ENCODE results near the gene C19orf12. TPM values are rescaled to one million over a fixed set of nuclear protein-coding genes. Genes with fewer than 3 reads are reported as not detected.

C19orf12 gene
- total RNA-seq, 2 experiments from 2014 or later, result 38.7 to 41.0 TPM

- CTCF ChIA-PET, result interaction anchor here (1.5 kb wide), 1 partner anchor 121 kb away, joined by 4 read pairs; no protein-coding TSS in a partner anchor
- H3K4me3 Mint-ChIP-seq, result no peak overlapping the region
Measured at GRCh38 chr19:29752450-29753025, 37.5 kb upstream of the C19orf12 start.

DNA sequence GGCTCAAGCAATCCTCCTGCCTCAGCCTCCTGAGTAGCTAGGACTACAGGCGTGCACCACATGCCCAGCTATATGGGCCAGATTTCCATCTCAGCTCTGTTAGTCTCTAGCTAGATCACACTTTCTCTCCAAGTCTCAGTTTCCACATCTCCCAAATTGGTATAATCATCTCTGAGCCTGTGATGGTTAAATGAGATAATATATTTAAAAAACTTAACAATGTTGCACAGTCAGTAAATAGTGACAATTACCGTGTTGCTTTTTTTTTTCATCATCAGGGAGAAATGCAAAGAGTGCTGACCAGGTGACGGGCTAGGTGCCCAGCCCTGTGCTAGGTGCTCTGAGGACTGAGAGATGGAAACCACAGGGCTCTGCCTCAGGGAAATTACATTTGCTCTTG is 36.9 kb upstream of the C19orf12 start:
- Mint-ChIP-seq H3K9me3 (ENCODE audit: insufficient read depth) (no peaks in the 10 kb centered on the region), H3K27me3 (ENCODE audit: low read depth) (no peaks in the 10 kb centered on the region), H3K4me1 (ENCODE audit: low read depth) (no peaks in the 10 kb centered on the region), H3K27ac (no peak overlapping the region), H3K4me3 (no peak overlapping the region), H3K36me3 (ENCODE audit: low read depth) (no peaks in the 10 kb centered on the region)
- ChIA-PET POLR2A (no interaction called here), CTCF (interaction anchor here (1.5 kb wide), 2 partner anchors 8 to 121 kb away, joined by 4 to 5 read pairs; no protein-coding TSS in a partner anchor)
- DNase-seq (no peak), ATAC-seq (no peak)

More at GRCh38 chr19:29752450-29753025, 37.5 kb upstream of the C19orf12 start:
- H3K36me3 Mint-ChIP-seq (ENCODE audit: low read depth), result no peaks in the 10 kb centered on the region
- H3K9me3 Mint-ChIP-seq (ENCODE audit: insufficient read depth), result no peaks in the 10 kb centered on the region
- no peaks in the 10 kb centered on the region for H3K4me1 Mint-ChIP-seq (ENCODE audit: low read depth)
- POLR2A ChIA-PET, result no interaction called here
- ATAC-seq (no peak), DNase-seq (no peak)
- no peak overlapping the region for H3K27ac Mint-ChIP-seq
- H3K27me3 Mint-ChIP-seq (ENCODE audit: low read depth), result no peaks in the 10 kb centered on the region

GRCh38 chr19:29750001-29750400 is 34.9 kb upstream of the C19orf12 start:
- DNase-seq, result no peak
- Mint-ChIP-seq H3K4me3 (no peak overlapping the region), H3K36me3 (ENCODE audit: low read depth) (no peaks in the 10 kb centered on the region), H3K27me3 (ENCODE audit: low read depth) (no peaks in the 10 kb centered on the region), H3K27ac (no peak overlapping the region), H3K4me1 (ENCODE audit: low read depth) (no peaks in the 10 kb centered on the region), H3K9me3 (ENCODE audit: insufficient read depth) (no peaks in the 10 kb centered on the region)
- ATAC-seq, result no peak
- CTCF ChIA-PET, result no interaction called here
- POLR2A ChIA-PET, result interaction anchor here (0.6 kb wide), 1 partner anchor 9 kb away, joined by 3 read pairs; no protein-coding TSS in a partner anchor

DNA sequence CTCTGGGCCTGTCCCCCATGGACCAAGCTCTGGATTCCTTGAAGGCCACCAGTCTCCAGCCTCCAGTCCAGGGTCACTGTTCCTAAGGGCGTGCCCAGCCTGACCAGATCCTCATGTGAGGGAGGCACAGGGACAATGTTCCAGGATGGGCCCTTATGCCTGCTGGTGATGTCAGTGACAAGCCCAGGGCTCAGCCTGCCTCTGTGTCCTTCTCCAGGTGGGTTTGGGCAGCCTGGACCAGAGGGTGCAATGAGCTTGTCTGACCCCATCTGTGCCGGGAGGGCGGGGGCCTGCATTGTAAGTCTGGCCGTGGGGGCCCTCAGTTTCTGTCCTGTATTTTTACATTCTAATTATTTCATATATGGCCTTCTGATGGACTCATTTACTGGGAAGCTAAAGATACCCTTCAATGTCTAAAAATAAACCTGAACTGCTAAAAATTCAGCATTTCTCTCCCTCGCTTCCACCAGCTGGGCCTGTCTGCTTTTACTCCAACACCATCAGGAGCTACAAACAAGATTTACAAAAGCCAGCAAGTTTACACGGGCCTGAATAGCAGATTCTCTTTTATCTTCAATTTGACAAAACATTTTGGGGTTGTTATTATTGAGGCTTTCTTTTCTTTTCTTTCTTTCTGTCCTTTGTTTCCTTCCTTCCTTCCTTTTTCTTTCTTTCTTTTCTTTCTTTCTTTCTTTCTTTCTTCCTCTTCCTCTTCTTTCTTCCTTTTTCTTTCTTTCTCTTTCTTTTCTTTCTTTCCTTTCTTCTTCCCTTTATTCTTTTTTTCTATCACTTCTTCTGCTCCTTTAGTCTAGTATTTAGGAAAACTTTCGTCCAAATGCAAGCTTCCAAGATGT is 34.2 kb upstream of the C19orf12 start:
- no peaks in the 10 kb centered on the region for H3K36me3 Mint-ChIP-seq (ENCODE audit: low read depth)
- ATAC-seq (no peak), DNase-seq (no peak)
- no peak overlapping the region for H3K27ac Mint-ChIP-seq
- no peaks in the 10 kb centered on the region for H3K4me1 Mint-ChIP-seq (ENCODE audit: low read depth)
- ChIA-PET CTCF (no interaction called here), POLR2A (interaction anchor here (0.6 kb wide), 1 partner anchor 8 kb away, joined by 3 read pairs; no protein-coding TSS in a partner anchor)
- no peak overlapping the region for H3K4me3 Mint-ChIP-seq
- no peaks in the 10 kb centered on the region for H3K27me3 Mint-ChIP-seq (ENCODE audit: low read depth)
- no peaks in the 10 kb centered on the region for H3K9me3 Mint-ChIP-seq (ENCODE audit: insufficient read depth)

GRCh38 chr19:29745253-29745652 is 30.2 kb upstream of the C19orf12 start:
- Mint-ChIP-seq H3K27me3 (ENCODE audit: low read depth) (no peaks in the 10 kb centered on the region), H3K36me3 (ENCODE audit: low read depth) (no peaks in the 10 kb centered on the region), H3K4me3 (no peak overlapping the region), H3K27ac (no peak overlapping the region), H3K4me1 (ENCODE audit: low read depth) (no peaks in the 10 kb centered on the region), H3K9me3 (ENCODE audit: insufficient read depth) (no peaks in the 10 kb centered on the region)
- no peak for ATAC-seq
- CTCF ChIA-PET, result interaction anchor here (1.3 kb wide), 1 partner anchor 14 kb away, joined by 3 read pairs; no protein-coding TSS in a partner anchor
- no peak for DNase-seq
- POLR2A ChIA-PET, result no interaction called here

- CTCF ChIA-PET, result interaction anchor here (1.0 to 2.0 kb wide), 3 partner anchors 13 to 129 kb away, joined by 3 to 12 read pairs (median 5); no protein-coding TSS in a partner anchor
- ATAC-seq (no peak), DNase-seq (no peak)
- Mint-ChIP-seq H3K27me3 (ENCODE audit: low read depth) (no peaks in the 10 kb centered on the region), H3K9me3 (ENCODE audit: insufficient read depth) (no peaks in the 10 kb centered on the region), H3K27ac (no peak overlapping the region), H3K36me3 (ENCODE audit: low read depth) (no peaks in the 10 kb centered on the region), H3K4me3 (no peak overlapping the region), H3K4me1 (ENCODE audit: low read depth) (no peaks in the 10 kb centered on the region)
- POLR2A ChIA-PET, result no interaction called here
Measured at GRCh38 chr19:29743681-29744080, 28.6 kb upstream of the C19orf12 start.

DNA sequence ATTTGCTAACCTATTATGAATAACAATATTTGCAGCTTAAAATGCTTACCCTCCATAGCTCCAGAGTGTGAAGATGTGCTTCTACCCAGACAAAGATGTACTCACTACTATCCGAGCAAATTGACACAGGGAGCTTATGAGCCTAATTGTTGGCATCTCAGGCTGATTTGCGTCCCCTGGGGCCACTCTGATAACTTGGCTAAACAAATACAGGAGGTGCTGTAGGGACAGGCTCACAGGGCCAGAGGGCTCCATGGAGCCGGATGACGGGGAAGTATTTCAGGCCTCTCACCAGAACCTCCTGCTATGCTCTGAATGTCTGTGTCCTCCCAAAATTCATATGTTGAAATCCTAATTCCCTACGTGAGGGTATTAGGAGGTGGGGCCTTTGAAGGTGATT is 26.7 kb upstream of the C19orf12 start:
- ATAC-seq (no peak), DNase-seq (no peak)
- H3K4me1 Mint-ChIP-seq (ENCODE audit: low read depth), result no peaks in the 10 kb centered on the region
- ChIA-PET CTCF (interaction anchor here (1.1 to 1.2 kb wide), 2 partner anchors 11 to 18 kb away, joined by 3 read pairs; no protein-coding TSS in a partner anchor), POLR2A (no interaction called here)
- no peaks in the 10 kb centered on the region for H3K36me3 Mint-ChIP-seq (ENCODE audit: low read depth)
- no peaks in the 10 kb centered on the region for H3K9me3 Mint-ChIP-seq (ENCODE audit: insufficient read depth)
- no peak overlapping the region for H3K4me3 Mint-ChIP-seq
- H3K27ac Mint-ChIP-seq, result no peak overlapping the region
- no peaks in the 10 kb centered on the region for H3K27me3 Mint-ChIP-seq (ENCODE audit: low read depth)

DNA sequence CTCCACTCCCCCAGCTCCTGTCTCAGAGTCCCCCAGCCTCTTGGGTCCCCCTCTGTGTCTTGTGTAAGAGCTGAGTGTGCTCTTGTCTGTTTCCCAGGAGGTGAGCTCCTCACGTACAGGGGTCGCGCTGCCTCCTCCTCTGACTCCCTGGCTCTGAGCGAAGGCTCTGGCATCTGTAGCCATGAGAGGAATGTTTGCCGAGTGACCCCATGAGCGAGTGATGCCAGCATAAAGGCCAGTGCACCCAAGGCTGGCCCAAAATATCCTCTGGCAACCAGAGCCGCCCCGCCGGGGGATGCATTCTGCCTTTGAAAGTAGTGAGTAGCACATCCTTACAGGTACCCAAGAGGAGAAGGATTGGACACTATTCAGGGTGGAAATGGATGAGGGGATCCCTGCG is 26.2 kb upstream of the C19orf12 start:
- CTCF ChIA-PET, result interaction anchor here (1.1 to 1.2 kb wide), 2 partner anchors 11 to 18 kb away, joined by 3 read pairs; no protein-coding TSS in a partner anchor
- no peak for ATAC-seq
- no peak overlapping the region for H3K4me3 Mint-ChIP-seq

DNA sequence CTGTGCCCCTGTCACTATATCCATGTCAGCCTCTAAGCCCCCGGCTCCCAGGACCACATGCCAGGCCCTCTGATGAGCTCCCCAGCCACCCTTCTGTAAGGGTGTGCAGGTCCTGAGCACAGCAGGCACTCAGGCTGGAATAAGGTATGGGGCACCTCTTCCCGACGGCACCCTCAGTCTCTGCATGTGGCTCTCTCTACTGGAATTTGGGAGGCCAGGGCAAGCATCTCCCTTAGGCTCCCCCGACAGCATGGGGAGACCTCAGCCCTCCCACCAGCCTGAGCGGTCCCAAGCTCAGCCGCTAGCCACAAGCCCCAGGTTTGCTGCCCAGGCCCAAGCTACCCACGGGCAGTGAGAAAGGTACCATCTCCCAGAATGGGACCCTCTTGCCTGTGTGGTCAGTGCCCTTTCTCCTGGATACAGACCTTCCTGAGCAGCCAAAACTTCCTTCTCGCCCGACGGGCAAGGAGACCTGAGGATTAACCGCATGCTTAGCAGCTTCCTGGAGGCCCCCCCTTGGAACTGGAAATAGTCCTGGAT is 22.5 kb upstream of the C19orf12 start:
- Mint-ChIP-seq H3K4me1 (ENCODE audit: low read depth) (no peaks in the 10 kb centered on the region), H3K4me3 (no peak overlapping the region), H3K27ac (no peak overlapping the region), H3K9me3 (ENCODE audit: insufficient read depth) (no peaks in the 10 kb centered on the region), H3K27me3 (ENCODE audit: low read depth) (peaks cover 6% of the 10 kb centered on the region), H3K36me3 (ENCODE audit: low read depth) (no peaks in the 10 kb centered on the region)
- CTCF ChIA-PET, result interaction anchor here (1.2 kb wide), 1 partner anchor 9 kb away, joined by 3 read pairs; no protein-coding TSS in a partner anchor
- ATAC-seq (no peak), DNase-seq (no peak)
- POLR2A ChIA-PET, result no interaction called here

More for the DNA sequence above, 26.2 kb upstream of the C19orf12 start:
- Mint-ChIP-seq H3K27me3 (ENCODE audit: low read depth) (no peaks in the 10 kb centered on the region), H3K9me3 (ENCODE audit: insufficient read depth) (no peaks in the 10 kb centered on the region), H3K27ac (no peak overlapping the region), H3K36me3 (ENCODE audit: low read depth) (no peaks in the 10 kb centered on the region), H3K4me1 (ENCODE audit: low read depth) (no peaks in the 10 kb centered on the region)
- POLR2A ChIA-PET, result interaction anchor here (0.5 kb wide), 1 partner anchor 9 kb away, joined by 3 read pairs; no protein-coding TSS in a partner anchor
- no peak for DNase-seq

- no peak for ATAC-seq
- Mint-ChIP-seq H3K4me3 (no peak overlapping the region), H3K36me3 (ENCODE audit: low read depth) (no peaks in the 10 kb centered on the region), H3K27ac (no peak overlapping the region), H3K27me3 (ENCODE audit: low read depth) (peaks cover 11% of the 10 kb centered on the region), H3K9me3 (ENCODE audit: insufficient read depth) (no peaks in the 10 kb centered on the region), H3K4me1 (ENCODE audit: low read depth) (no peaks in the 10 kb centered on the region)
- DNase-seq, result no peak
- ChIA-PET CTCF (no interaction called here), POLR2A (no interaction called here)
Measured at GRCh38 chr19:29735829-29736228, 20.8 kb upstream of the C19orf12 start.

GRCh38 chr19:29731331-29731850 is 16.3 kb upstream of the C19orf12 start:
- ChIA-PET CTCF (interaction anchor here (1.0 to 3.6 kb wide), 9 partner anchors 13 to 152 kb away, joined by 4 to 28 read pairs (median 5); no protein-coding TSS in a partner anchor), POLR2A (no interaction called here)
- no peak overlapping the region for H3K4me3 Mint-ChIP-seq
- no peaks in the 10 kb centered on the region for H3K9me3 Mint-ChIP-seq (ENCODE audit: insufficient read depth)
- H3K27ac Mint-ChIP-seq, result no peak overlapping the region
- peaks cover 23% of the 10 kb centered on the region for H3K27me3 Mint-ChIP-seq (ENCODE audit: low read depth)
- no peaks in the 10 kb centered on the region for H3K4me1 Mint-ChIP-seq (ENCODE audit: low read depth)
- H3K36me3 Mint-ChIP-seq (ENCODE audit: low read depth), result no peaks in the 10 kb centered on the region
- no peak for DNase-seq
- ATAC-seq, result no peak
